K562 (cell line): ENCODE data around the gene TBC1D10A. TPM values are rescaled to one million over a fixed set of nuclear protein-coding genes. Genes with fewer than 3 reads are reported as not detected.
A peak's percentile ranks its signal among the peaks of the same experiment; 100 is the strongest.

ENCODE experiments used
- ATAC-seq: fragments of 200-7000 bp; cut with Tn5 transposase; 3 replicates; pipeline ENCODE4 v1.9.1; 2020; ENCODE audit warnings: moderate library complexity
- BruUV-seq: library from RNA; stranded (reverse); fragments of 400-500 nt; replicated peaks from 2 replicates; lab custom pipeline; 2021; lab: Mats Ljungman, UMichigan
- CTCF ChIA-PET: fragments of 300-600 bp; formaldehyde crosslinking; extraction: SDS; loops from one replicate; lab custom pipeline; 2021; ENCODE audit warnings: low intra/inter-chr PET ratio; lab: Yijun Ruan, JAX
- POLR2A ChIA-PET: fragments of 300-600, 350-650 bp; sonication (Branson Sonifier 250); formaldehyde crosslinking; extraction: SDS; loops from one replicate; lab custom pipeline; 2021; ENCODE audit warnings: antibody characterized with exemption, inconsistent platforms; lab: Yijun Ruan, JAX
- DNase-seq, 4 experiments: peaks; one replicate each; pipeline versions ENCODE4 v3.0.0 to v3.0.0-alpha.2; 2011 to 2018; ENCODE audit warnings: low spot score in 3 of 4, mixed read lengths in 3 of 4; ENCODE audit errors: extremely low read depth in 1 of 4
- FAIRE-seq: peaks from 2 replicates; lab custom pipeline; 2011; peaks lifted over from hg19 to GRCh38; lab: Jason Lieb, UNC
- H2AFZ ChIP-seq: 2 replicates; pipeline ENCODE4 v1.6.0; 2011; ENCODE audit warnings: low read depth, low read length, control low read depth, inconsistent platforms
- H3K27ac ChIP-seq: fragments of 200-600 bp; 3 replicates; pipeline ENCODE4 v1.8.0; 2011; ENCODE audit warnings: low read depth, mild to moderate bottlenecking, control low read depth, inconsistent platforms, low read length, moderate library complexity, mixed read lengths; ENCODE audit errors: extremely low read depth
- H3K27me3 ChIP-seq, 2 experiments: fragments of 300-600 bp in 1 of 2; 2 replicates in 1 of 2; 3 replicates in 1 of 2; pipeline versions ENCODE4 v1.6.0 to v1.8.0; 2011; ENCODE audit warnings: inconsistent platforms in 2 of 2, low read length in 2 of 2, mild to moderate bottlenecking in 1 of 2, mixed read lengths in 1 of 2, moderate library complexity in 1 of 2; ENCODE audit not compliant: control insufficient read depth in 2 of 2, insufficient read depth in 2 of 2
- H3K36me3 ChIP-seq: fragments of 300-600 bp; 3 replicates; pipeline ENCODE4 v1.8.0; 2011; ENCODE audit warnings: mild to moderate bottlenecking, low read length, inconsistent platforms; ENCODE audit not compliant: control insufficient read depth, insufficient read depth
- H3K4me1 ChIP-seq, 2 experiments: fragments of 200-600 bp in 1 of 2; replicated peaks in 1 of 2; 2 replicates in 1 of 2; 3 replicates in 1 of 2; pipeline versions ENCODE4 v1.5.1 to v1.8.0; 2011; ENCODE audit warnings: inconsistent platforms in 2 of 2, low read length in 2 of 2, mild to moderate bottlenecking in 1 of 2, mixed read lengths in 1 of 2, moderate library complexity in 1 of 2; ENCODE audit not compliant: control insufficient read depth in 2 of 2, insufficient read depth in 2 of 2
- H3K4me2 ChIP-seq: 2 replicates; pipeline ENCODE4 v1.6.1; 2011; ENCODE audit warnings: low read length, control low read depth, inconsistent platforms, mixed read lengths; ENCODE audit not compliant: insufficient read depth
- H3K4me3 ChIP-seq: fragments of 200-600 bp; sonication (generic), shearing (Covaris generic); 2 replicates; pipeline ENCODE4 v1.5.1; 2016; ENCODE audit warnings: control low read depth, inconsistent platforms
- H3K79me2 ChIP-seq: fragments of 200-600 bp; 3 replicates; pipeline ENCODE4 v1.8.0; 2011; ENCODE audit warnings: low read length, inconsistent platforms; ENCODE audit not compliant: control insufficient read depth, insufficient read depth
- H3K9ac ChIP-seq, 2 experiments: 2 replicates each; pipeline versions ENCODE4 v1.6.0 to v1.6.1; 2011; ENCODE audit warnings: low read depth in 2 of 2, low read length in 2 of 2, control low read depth in 1 of 2, inconsistent platforms in 1 of 2, mild to moderate bottlenecking in 1 of 2, mixed read lengths in 1 of 2; ENCODE audit not compliant: insufficient read depth in 1 of 2
- H3K9me1 ChIP-seq: one replicate; pipeline ENCODE4 v1.6.0; 2011; ENCODE audit warnings: inconsistent platforms, mild to moderate bottlenecking, low read length, moderate library complexity; ENCODE audit not compliant: control insufficient read depth, insufficient read depth
- H3K9me3 ChIP-seq: replicated peaks from 2 replicates; pipeline ENCODE4 v1.5.1; 2011; ENCODE audit warnings: low read depth, low read length, inconsistent platforms; ENCODE audit not compliant: control insufficient read depth, insufficient read depth
- H4K20me1 ChIP-seq: replicated peaks from 2 replicates; pipeline ENCODE4 v1.6.1; 2011; ENCODE audit warnings: low read length, inconsistent platforms, mixed read lengths; ENCODE audit not compliant: control insufficient read depth, insufficient read depth
- BCL6 ChIP-seq: fragments of 250-450 bp; sonication (Bioruptor Pico); IDR thresholded peaks from 2 replicates; pipeline ENCODE4 v1.4.0; 2020
- CHD2 ChIP-seq: IDR thresholded peaks from 2 replicates; pipeline ENCODE4 v1.6.1; 2011; ENCODE audit warnings: low read depth, low read length
- CTBP1 ChIP-seq: fragments of 450-650 bp; IDR thresholded peaks from 2 replicates; pipeline ENCODE4 v1.6.1; 2016; ENCODE audit warnings: borderline replicate concordance
- DMBX1 ChIP-seq: fragments of 250-450 bp; sonication (Bioruptor Pico); IDR thresholded peaks from 2 replicates; pipeline ENCODE4 v1.8.0; 2022; ENCODE audit warnings: inconsistent platforms, mild to moderate bottlenecking, moderate library complexity, borderline replicate concordance
- ESRRA ChIP-seq: fragments of 450-650 bp; IDR thresholded peaks from 2 replicates; pipeline ENCODE4 v1.6.1; 2014; ENCODE audit warnings: low read depth, mild to moderate bottlenecking, moderate library complexity, borderline replicate concordance
- ETV1 ChIP-seq: fragments of 450-650 bp; conservative IDR thresholded peaks from 2 replicates; pipeline ENCODE4 v1.6.1; 2016; ENCODE audit warnings: missing genetic modification characterization, control low read depth, low read depth, missing compliant biosample characterization
- ETV6 ChIP-seq, 3 experiments: fragments of 150-350 bp in 1 of 3; sonication (generic) in 1 of 3; formaldehyde crosslinking in 1 of 3; IDR thresholded peaks; 2 replicates each; pipeline versions ENCODE4 v1.6.1 to v1.8.0; 2014 to 2022; ENCODE audit warnings: borderline replicate concordance in 2 of 3, low read depth in 2 of 3, antibody characterized with exemption in 1 of 3, low read length in 1 of 3, mild to moderate bottlenecking in 1 of 3, missing genetic modification reagents in 1 of 3
- HDGF ChIP-seq: fragments of 450-650 bp; IDR thresholded peaks from 2 replicates; pipeline ENCODE4 v1.6.1; 2016
- KDM1A ChIP-seq, 2 experiments: fragments of 450-650 bp; IDR thresholded peaks; 2 replicates each; pipeline ENCODE4 v1.6.1; 2016; ENCODE audit warnings: mild to moderate bottlenecking in 2 of 2
- KLF13 ChIP-seq: fragments of 450-650 bp; IDR thresholded peaks from 2 replicates; pipeline ENCODE4 v1.6.1; 2016; ENCODE audit warnings: missing genetic modification characterization, low read depth, mild to moderate bottlenecking, missing compliant biosample characterization, moderate library complexity, borderline replicate concordance
- MAFK ChIP-seq: IDR thresholded peaks from 2 replicates; pipeline ENCODE4 v1.6.1; 2011; ENCODE audit warnings: low read length, improper control_type of control experiment
- PHF20 ChIP-seq: fragments of 450-650 bp; IDR thresholded peaks from 2 replicates; pipeline ENCODE4 v1.6.1; 2018; ENCODE audit not compliant: partially characterized antibody
- ZNF121 ChIP-seq: sonication (generic); formaldehyde crosslinking; conservative IDR thresholded peaks from 2 replicates; pipeline ENCODE4 v1.8.0; 2022; ENCODE audit warnings: missing genetic modification reagents
- ZNF586 ChIP-seq: fragments of 450-650 bp; formaldehyde crosslinking; conservative IDR thresholded peaks from 2 replicates; pipeline ENCODE4 v1.4.0; 2020; ENCODE audit warnings: mild to moderate bottlenecking, moderate library complexity
- ZNF668 ChIP-seq: fragments of 250-450 bp; sonication (Bioruptor Pico); IDR thresholded peaks from 2 replicates; pipeline ENCODE4 v1.8.0; 2022; ENCODE audit warnings: mild to moderate bottlenecking, inconsistent platforms
- WGBS: fragments of 100-300 bp; shearing (Covaris generic); methylation state at CpG from one replicate; pipeline ENCODE4 v1.1.6; 2016; ENCODE audit warnings: low coverage, mixed read lengths; ENCODE audit not compliant: insufficient coverage; ENCODE audit errors: missing lambda C conversion rate; 5-methylcytosine and 5-hydroxymethylcytosine counted together
- in situ Hi-C: fragments of 300-500 bp; cut with MboI; formaldehyde crosslinking; loops from 4 replicates; pipeline ENCODE4 v1.15.0; 2018; ENCODE audit warnings: inconsistent platforms, mixed read lengths
- intact Hi-C: fragments of 100-400 bp; cut with micrococcal nuclease; formaldehyde crosslinking; loops from 2 replicates; pipeline ENCODE4 v1.14.2; 2022
- polyA plus RNA-seq, 8 experiments: library from polyadenylated mRNA; depleted of rRNA in 4 of 8; stranded (reverse) in 5 of 8; unstranded in 3 of 8; fragments of >200 nt; fragmentation: Nextera tagmentation in 2 of 8; fragmentation: Illumina TruSeq in 1 of 8; extraction: Ambion mirVana in 2 of 8; extraction: Trizol in 1 of 8; gene quantifications; 2 replicates each; pipeline versions ENCODE4 v1.2.1 to v1.2.3, GENCODE V29; 2011 to 2014; ENCODE audit warnings: inconsistent platforms in 1 of 8, missing spikeins in 1 of 8
- total RNA-seq, 7 experiments: library from RNA; depleted of rRNA in 6 of 7; stranded (reverse); fragments of >200 nt in 6 of 7; fragmentation: Illumina TruSeq in 2 of 7; extraction: Trizol in 2 of 7; gene quantifications; 2 replicates each; pipeline versions ENCODE4 v1.2.1 to v1.2.3, GENCODE V29; 2011 to 2021; ENCODE audit warnings: low replicate concordance in 1 of 7
- TF ChIP-seq, protein P1 (sequence below): fragments of 250-450 bp; sonication (Bioruptor Pico); IDR thresholded peaks from 2 replicates; pipeline ENCODE4 v1.5.0; 2021
- TF ChIP-seq, protein P2 (sequence below): fragments of 450-650 bp; formaldehyde crosslinking; IDR thresholded peaks from 2 replicates; pipeline ENCODE4 v1.4.0; 2022; ENCODE audit warnings: mild to moderate bottlenecking, moderate library complexity
- TF ChIP-seq, protein P3 (sequence below): fragments of 250-450 bp; sonication (Bioruptor Pico); IDR thresholded peaks from 2 replicates; pipeline ENCODE4 v1.9.0; 2021; ENCODE audit warnings: mild to moderate bottlenecking, inconsistent platforms

The TBC1D10A gene
- total and polyA plus RNA-seq, 9 of the 15 experiments (the other 6 are each of a cell fraction or from before 2014, with no cell fraction given), result 0.13 to 10.4 (median 4.6) TPM

- peak; percentile 90 for FAIRE-seq
- H3K27me3 ChIP-seq, result no peaks in the 10 kb centered on the region
- no peaks in the 10 kb centered on the region for H3K9me3 ChIP-seq
- no TSS peak for BruUV-seq
- peaks cover 6% of the 10 kb centered on the region; the same call in 1 of the 2 replicates for H4K20me1 ChIP-seq
- H3K4me2 ChIP-seq, result 0 out of 2 replicates have a peak overlapping the region, but pooled peaks have one; percentile 52
- no peak overlapping the region for H3K27ac ChIP-seq
- no peaks in the 10 kb centered on the region for H3K9me1 ChIP-seq
- no peak overlapping the region for H3K4me3 ChIP-seq
- peak overlapping the region; percentile 88 for H2AFZ ChIP-seq
- peak; percentile 76 for ATAC-seq
- CTCF ChIA-PET, result interaction anchor here (1.2 to 2.9 kb wide), 5 partner anchors 25 to 198 kb away, joined by 3 to 31 read pairs (median 17); partner anchors contain the start of gene RNF215
- H3K9ac ChIP-seq, result no peak overlapping the region
- DNase-seq, result peak; percentile 50 to 80 (median 62)
- intact Hi-C loops (loop anchor here (1.0 to 2.0 kb wide), 3 partner anchors 32 to 99 kb away; partner anchors contain the start of genes RNF215 and TBC1D10A), in situ Hi-C loops (loop anchor here (10.0 kb wide), 1 partner anchor 317 kb away; the partner anchor contains the start of gene TCN2)
- POLR2A ChIA-PET, result interaction anchor here (0.9 to 1.4 kb wide), 2 partner anchors 11 to 27 kb away, joined by 6 to 8 read pairs; no protein-coding TSS in a partner anchor
- peaks cover 5% of the 10 kb centered on the region; the same call in 1 of the 3 replicates for H3K36me3 ChIP-seq
- H3K79me2 ChIP-seq, result no peaks in the 10 kb centered on the region
- 13% methylated on average over 4 of the region's 5 CpGs for WGBS
- H3K4me1 ChIP-seq, result peaks cover 21 to 72% of the 10 kb centered on the region in 2 experiments; a peak in 4 of 5 replicates
- no peak for TF ChIP-seq KLF13 (tag)
- 0 out of 2 replicates have a peak, but pooled peaks have one; percentile 57 for TF ChIP-seq HDGF
- TF ChIP-seq PHF20, result peak; percentile 63
- no peak for TF ChIP-seq ETV1 (tag)
- TF ChIP-seq, protein P1, sequence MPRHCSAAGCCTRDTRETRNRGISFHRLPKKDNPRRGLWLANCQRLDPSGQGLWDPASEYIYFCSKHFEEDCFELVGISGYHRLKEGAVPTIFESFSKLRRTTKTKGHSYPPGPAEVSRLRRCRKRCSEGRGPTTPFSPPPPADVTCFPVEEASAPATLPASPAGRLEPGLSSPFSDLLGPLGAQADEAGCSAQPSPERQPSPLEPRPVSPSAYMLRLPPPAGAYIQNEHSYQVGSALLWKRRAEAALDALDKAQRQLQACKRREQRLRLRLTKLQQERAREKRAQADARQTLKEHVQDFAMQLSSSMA, result no peak
- TF ChIP-seq BCL6 (CRISPR knock-in tag), result no peak
- 0 out of 2 replicates have a peak, but pooled peaks have one; percentile 46 for TF ChIP-seq DMBX1
- TF ChIP-seq, protein P2, sequence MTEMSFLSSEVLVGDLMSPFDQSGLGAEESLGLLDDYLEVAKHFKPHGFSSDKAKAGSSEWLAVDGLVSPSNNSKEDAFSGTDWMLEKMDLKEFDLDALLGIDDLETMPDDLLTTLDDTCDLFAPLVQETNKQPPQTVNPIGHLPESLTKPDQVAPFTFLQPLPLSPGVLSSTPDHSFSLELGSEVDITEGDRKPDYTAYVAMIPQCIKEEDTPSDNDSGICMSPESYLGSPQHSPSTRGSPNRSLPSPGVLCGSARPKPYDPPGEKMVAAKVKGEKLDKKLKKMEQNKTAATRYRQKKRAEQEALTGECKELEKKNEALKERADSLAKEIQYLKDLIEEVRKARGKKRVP (CRISPR knock-in tag), result no peak
- TF ChIP-seq ZNF586 (CRISPR knock-in tag), result no peak
- no peak for TF ChIP-seq ZNF668 (CRISPR knock-in tag)
- TF ChIP-seq MAFK, result no peak
- TF ChIP-seq ETV6 (IDR thresholded peaks at IDR 0.05; ENCODE audit: borderline replicate concordance in 1 of 2, low read depth in 2 of 2, low read length in 1 of 2), result no peak
- TF ChIP-seq ETV6 (CRISPR knock-in tag; IDR thresholded peaks at IDR 0.05; ENCODE audit: borderline replicate concordance), result no peak
- TF ChIP-seq, protein P3, sequence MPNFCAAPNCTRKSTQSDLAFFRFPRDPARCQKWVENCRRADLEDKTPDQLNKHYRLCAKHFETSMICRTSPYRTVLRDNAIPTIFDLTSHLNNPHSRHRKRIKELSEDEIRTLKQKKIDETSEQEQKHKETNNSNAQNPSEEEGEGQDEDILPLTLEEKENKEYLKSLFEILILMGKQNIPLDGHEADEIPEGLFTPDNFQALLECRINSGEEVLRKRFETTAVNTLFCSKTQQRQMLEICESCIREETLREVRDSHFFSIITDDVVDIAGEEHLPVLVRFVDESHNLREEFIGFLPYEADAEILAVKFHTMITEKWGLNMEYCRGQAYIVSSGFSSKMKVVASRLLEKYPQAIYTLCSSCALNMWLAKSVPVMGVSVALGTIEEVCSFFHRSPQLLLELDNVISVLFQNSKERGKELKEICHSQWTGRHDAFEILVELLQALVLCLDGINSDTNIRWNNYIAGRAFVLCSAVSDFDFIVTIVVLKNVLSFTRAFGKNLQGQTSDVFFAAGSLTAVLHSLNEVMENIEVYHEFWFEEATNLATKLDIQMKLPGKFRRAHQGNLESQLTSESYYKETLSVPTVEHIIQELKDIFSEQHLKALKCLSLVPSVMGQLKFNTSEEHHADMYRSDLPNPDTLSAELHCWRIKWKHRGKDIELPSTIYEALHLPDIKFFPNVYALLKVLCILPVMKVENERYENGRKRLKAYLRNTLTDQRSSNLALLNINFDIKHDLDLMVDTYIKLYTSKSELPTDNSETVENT (CRISPR knock-in tag), result no peak
- peak; percentile 24; the same call in 1 of the 2 replicates for TF ChIP-seq CTBP1
- TF ChIP-seq CHD2, result no peak
- TF ChIP-seq ZNF121 (CRISPR knock-in tag), result peak; percentile 91
- peak; percentile 89 to 95 for TF ChIP-seq KDM1A (IDR thresholded peaks at IDR 0.05)
- TF ChIP-seq ESRRA, result peak; percentile 62
Measured at GRCh38 chr22:30287648-30288418, 38.9 kb downstream of the TBC1D10A start.
